MM.1S (cell line): Measurements from ENCODE around the gene RNF10.

Experiments
- DNase-seq: peaks from one replicate; pipeline ENCODE4 v3.0.0-alpha.2; 2015
- H2AFZ ChIP-seq: fragments of 300-600 bp; sonication (generic); 2 replicates; pipeline ENCODE4 v1.6.0; 2016; ENCODE audit warnings: antibody characterized with exemption, low read length
- H3F3A ChIP-seq: fragments of 300-600 bp; sonication (generic); 2 replicates; pipeline ENCODE4 v1.6.1; 2016; ENCODE audit warnings: mild to moderate bottlenecking, antibody characterized with exemption, low read length, moderate library complexity, mixed read lengths; ENCODE audit not compliant: insufficient read depth
- H3K27ac ChIP-seq: fragments of 300-600 bp; sonication (generic); 2 replicates; pipeline ENCODE4 v1.5.1; 2016; ENCODE audit warnings: mild to moderate bottlenecking, low read length
- H3K27me3 ChIP-seq: fragments of 300-600 bp; sonication (generic); replicated peaks from 2 replicates; pipeline ENCODE4 v1.6.0; 2016; ENCODE audit warnings: low read length; ENCODE audit not compliant: insufficient read depth
- H3K36me3 ChIP-seq: fragments of 300-600 bp; sonication (generic); replicated peaks from 2 replicates; pipeline ENCODE4 v1.6.1; 2016; ENCODE audit warnings: mild to moderate bottlenecking, low read length, mixed read lengths; ENCODE audit not compliant: insufficient read depth
- H3K4me1 ChIP-seq: fragments of 300-600 bp; sonication (generic); 2 replicates; pipeline ENCODE4 v1.6.1; 2016; ENCODE audit warnings: low read length, mixed read lengths
- H3K4me2 ChIP-seq: fragments of 300-600 bp; sonication (generic); 2 replicates; pipeline ENCODE4 v1.6.0; 2016; ENCODE audit warnings: low read depth, low read length
- H3K4me3 ChIP-seq: fragments of 300-600 bp; sonication (generic); 2 replicates; pipeline ENCODE4 v1.5.1; 2016; ENCODE audit warnings: low read length, mixed read lengths
- H3K79me2 ChIP-seq: fragments of 300-600 bp; sonication (generic); 2 replicates; pipeline ENCODE4 v1.6.1; 2016; ENCODE audit warnings: mixed run types, low read length, mixed read lengths
- H3K9ac ChIP-seq: fragments of 300-600 bp; sonication (generic); 2 replicates; pipeline ENCODE4 v1.6.1; 2016; ENCODE audit warnings: low read length, mixed read lengths
- H3K9me2 ChIP-seq: fragments of 300-600 bp; sonication (generic); replicated peaks from 2 replicates; pipeline ENCODE4 v1.6.1; 2016; ENCODE audit warnings: mild to moderate bottlenecking, low read length, mixed read lengths; ENCODE audit not compliant: insufficient read depth
- H3K9me3 ChIP-seq: fragments of 300-600 bp; sonication (generic); replicated peaks from 2 replicates; pipeline ENCODE4 v1.6.1; 2016; ENCODE audit warnings: mild to moderate bottlenecking, low read length, mixed read lengths; ENCODE audit not compliant: insufficient read depth
- H4K20me1 ChIP-seq: fragments of 300-600 bp; sonication (generic); 2 replicates; pipeline ENCODE4 v1.6.1; 2016; ENCODE audit warnings: mild to moderate bottlenecking, low read length, moderate library complexity, mixed read lengths; ENCODE audit not compliant: insufficient read depth
- EZH2 ChIP-seq: fragments of 300-600 bp; sonication (generic); optimal IDR thresholded peaks from 2 replicates; pipeline ENCODE3; 2017; ENCODE audit warnings: low read depth, mild to moderate bottlenecking, antibody characterized with exemption, low read length, mixed read lengths
- EZH2phosphoT487 ChIP-seq: fragments of 300-600 bp; sonication (generic); IDR thresholded peaks from 2 replicates; pipeline ENCODE4 v1.6.1; 2018; ENCODE audit warnings: antibody characterized with exemption, low read length
- TF ChIP-seq, protein P1 (sequence below): fragments of 300-600 bp; sonication (generic); IDR thresholded peaks from 2 replicates; pipeline ENCODE4 v1.5.1; 2016; ENCODE audit warnings: antibody characterized with exemption, low read length, mixed read lengths

RNF10 gene

DNA sequence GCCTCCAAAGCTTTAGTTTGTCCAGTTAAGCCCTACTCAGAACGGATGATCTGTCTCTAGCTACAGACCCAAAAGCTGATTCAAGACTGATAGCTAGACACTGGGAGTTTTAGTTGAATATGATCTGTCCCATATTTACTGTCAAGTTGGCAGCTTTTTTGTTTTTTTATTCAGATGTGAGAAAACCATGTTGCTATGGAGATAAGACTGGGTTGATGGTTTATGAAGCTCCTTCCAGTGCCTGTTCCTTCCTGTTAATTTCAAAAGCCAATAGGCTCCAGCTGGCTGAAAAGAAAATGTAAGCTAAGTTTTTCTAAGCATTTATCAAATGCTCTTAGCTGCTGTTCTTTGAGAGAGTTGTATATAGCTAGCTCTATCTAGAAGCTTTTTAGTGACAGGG, 33.6 kb upstream of the RNF10 start:
- Histone ChIP-seq H3K27ac (no peak overlapping the region), H3F3A (0 out of 2 replicates have a peak, but pooled peaks cover 5% of the 10 kb centered on the region), H3K27me3 (no peaks in the 10 kb centered on the region), H3K4me1 (no peaks in the 10 kb centered on the region), H3K9ac (no peak overlapping the region), H2AFZ (no peak overlapping the region), H3K4me2 (no peak overlapping the region), H3K36me3 (no peaks in the 10 kb centered on the region), H3K79me2 (peaks cover 17% of the 10 kb centered on the region), H3K9me2 (no peaks in the 10 kb centered on the region), H3K4me3 (no peak overlapping the region), H3K9me3 (no peaks in the 10 kb centered on the region), H4K20me1 (no peaks in the 10 kb centered on the region)
- no peak for TF ChIP-seq EZH2
- TF ChIP-seq EZH2phosphoT487, result no peak
- TF ChIP-seq, protein P1, sequence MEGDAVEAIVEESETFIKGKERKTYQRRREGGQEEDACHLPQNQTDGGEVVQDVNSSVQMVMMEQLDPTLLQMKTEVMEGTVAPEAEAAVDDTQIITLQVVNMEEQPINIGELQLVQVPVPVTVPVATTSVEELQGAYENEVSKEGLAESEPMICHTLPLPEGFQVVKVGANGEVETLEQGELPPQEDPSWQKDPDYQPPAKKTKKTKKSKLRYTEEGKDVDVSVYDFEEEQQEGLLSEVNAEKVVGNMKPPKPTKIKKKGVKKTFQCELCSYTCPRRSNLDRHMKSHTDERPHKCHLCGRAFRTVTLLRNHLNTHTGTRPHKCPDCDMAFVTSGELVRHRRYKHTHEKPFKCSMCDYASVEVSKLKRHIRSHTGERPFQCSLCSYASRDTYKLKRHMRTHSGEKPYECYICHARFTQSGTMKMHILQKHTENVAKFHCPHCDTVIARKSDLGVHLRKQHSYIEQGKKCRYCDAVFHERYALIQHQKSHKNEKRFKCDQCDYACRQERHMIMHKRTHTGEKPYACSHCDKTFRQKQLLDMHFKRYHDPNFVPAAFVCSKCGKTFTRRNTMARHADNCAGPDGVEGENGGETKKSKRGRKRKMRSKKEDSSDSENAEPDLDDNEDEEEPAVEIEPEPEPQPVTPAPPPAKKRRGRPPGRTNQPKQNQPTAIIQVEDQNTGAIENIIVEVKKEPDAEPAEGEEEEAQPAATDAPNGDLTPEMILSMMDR, result no peak
- DNase-seq, result no peak

DNA sequence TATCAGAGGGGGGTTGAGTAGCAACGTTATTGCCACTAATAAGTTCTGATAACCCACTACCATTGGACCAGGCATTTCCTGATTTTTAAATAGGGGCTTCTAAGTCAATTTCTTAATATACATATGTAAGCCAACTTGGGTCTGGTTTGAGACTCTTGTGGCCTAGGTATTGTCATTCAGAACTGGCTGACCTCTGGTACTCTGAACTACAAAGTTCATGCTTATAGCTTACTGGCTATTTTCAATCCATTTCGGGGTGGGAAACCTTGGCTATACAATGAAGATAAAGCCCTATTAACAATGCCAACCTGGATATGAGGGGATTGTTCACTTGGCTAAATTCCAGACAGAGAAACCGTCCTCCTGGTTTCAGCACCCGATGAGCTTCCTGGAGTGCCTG, 29.6 kb upstream of the RNF10 start:
- Histone ChIP-seq H3K9me2 (no peaks in the 10 kb centered on the region), H3K36me3 (no peaks in the 10 kb centered on the region), H3K27ac (no peak overlapping the region), H3K9me3 (no peaks in the 10 kb centered on the region), H3K4me1 (no peaks in the 10 kb centered on the region), H3K4me3 (no peak overlapping the region), H2AFZ (no peak overlapping the region), H3K79me2 (no peaks in the 10 kb centered on the region), H4K20me1 (no peaks in the 10 kb centered on the region), H3K9ac (no peak overlapping the region), H3K27me3 (no peaks in the 10 kb centered on the region), H3F3A (no peaks in the 10 kb centered on the region), H3K4me2 (no peak overlapping the region)
- no peak for TF ChIP-seq EZH2
- no peak for TF ChIP-seq EZH2phosphoT487
- TF ChIP-seq, protein P1, result no peak
- DNase-seq, result no peak

DNA sequence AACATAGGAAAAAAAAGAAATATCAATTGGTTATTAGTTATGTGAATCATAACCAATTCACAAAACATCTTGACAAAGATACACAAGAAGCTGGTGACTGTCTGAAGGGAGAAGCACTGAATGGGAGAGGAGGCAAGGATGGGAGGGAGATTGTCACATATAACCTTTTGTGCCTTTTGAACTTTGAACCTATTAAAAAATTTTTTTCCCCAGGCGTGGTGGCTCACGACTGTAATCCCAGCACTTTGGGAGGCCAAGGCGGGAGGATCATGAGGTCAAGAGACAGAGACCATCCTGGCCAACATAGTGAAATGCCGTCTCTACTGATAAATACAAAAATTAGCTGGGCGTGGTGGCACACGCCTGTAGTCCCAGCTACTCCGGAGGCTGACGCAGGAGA, 25.6 kb upstream of the RNF10 start:
- no peak for DNase-seq
- no peaks in the 10 kb centered on the region for H3F3A ChIP-seq
- TF ChIP-seq EZH2phosphoT487, result no peak
- TF ChIP-seq, protein P1, result no peak
- no peak for TF ChIP-seq EZH2
- H3K4me2 ChIP-seq, result no peak overlapping the region
- no peaks in the 10 kb centered on the region for H3K79me2 ChIP-seq
- H3K36me3 ChIP-seq, result no peaks in the 10 kb centered on the region
- no peaks in the 10 kb centered on the region for H3K9me2 ChIP-seq
- no peaks in the 10 kb centered on the region for H3K4me1 ChIP-seq
- H3K27me3 ChIP-seq, result no peaks in the 10 kb centered on the region
- H2AFZ ChIP-seq, result no peak overlapping the region
- H3K9ac ChIP-seq, result no peak overlapping the region
- H3K4me3 ChIP-seq, result no peak overlapping the region
- no peak overlapping the region for H3K27ac ChIP-seq
- no peaks in the 10 kb centered on the region for H4K20me1 ChIP-seq
- no peaks in the 10 kb centered on the region for H3K9me3 ChIP-seq
